BE2C (cell line): ENCODE data around the gene FAM228B.

ENCODE experiments used
- DNase-seq: peaks from one replicate; pipeline ENCODE4 v3.0.0-alpha.2; 2020
- H3K27me3 ChIP-seq: fragments of 250-450 bp; sonication (Bioruptor Pico); 2 replicates; pipeline ENCODE4 v1.5.1; 2020; ENCODE audit warnings: mild to moderate bottlenecking
- H3K36me3 ChIP-seq: fragments of 250-450 bp; sonication (Bioruptor Pico); 2 replicates; pipeline ENCODE4 v1.5.1; 2020; ENCODE audit warnings: mild to moderate bottlenecking
- H3K4me1 ChIP-seq: fragments of 250-450 bp; sonication (Bioruptor Pico); 2 replicates; pipeline ENCODE4 v1.5.1; 2020
- H3K4me3 ChIP-seq: 2 replicates; pipeline ENCODE4 v1.5.1; 2011; ENCODE audit warnings: low read depth, low read length
- H3K9me3 ChIP-seq: fragments of 250-450 bp; sonication (Bioruptor Pico); 2 replicates; pipeline ENCODE4 v1.5.1; 2020
- TF ChIP-seq, protein P1 (sequence below): IDR thresholded peaks from 2 replicates; pipeline ENCODE4 v1.5.1; 2012; ENCODE audit warnings: mild to moderate bottlenecking, low read depth, low read length

FAM228B gene

DNA sequence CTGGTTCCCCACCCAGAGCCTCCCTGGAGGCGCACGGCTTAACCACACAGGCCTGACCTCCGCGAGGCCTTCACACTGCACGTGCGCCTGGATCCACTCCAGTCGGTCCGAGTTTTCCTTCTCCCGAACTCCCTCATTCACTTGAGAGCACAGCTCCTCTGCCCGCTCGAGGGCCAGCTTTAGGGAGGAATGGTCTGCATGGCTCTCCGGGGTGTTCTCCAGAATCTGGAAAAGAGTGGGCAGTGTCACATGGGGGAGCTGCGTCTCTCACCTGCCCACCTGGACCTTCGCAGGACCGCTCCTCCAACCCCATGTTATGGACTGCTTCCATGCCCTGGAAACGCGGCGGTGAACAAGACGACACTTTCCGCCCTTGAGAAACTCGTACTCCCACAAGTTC is 87.5 kb downstream of the FAM228B start:
- DNase-seq = no peak
- Histone ChIP-seq H3K4me1 (no peaks in the 10 kb centered on the region), H3K4me3 (no peak overlapping the region), H3K9me3 (no peaks in the 10 kb centered on the region), H3K27me3 (no peaks in the 10 kb centered on the region), H3K36me3 (no peaks in the 10 kb centered on the region)
- TF ChIP-seq, protein P1, sequence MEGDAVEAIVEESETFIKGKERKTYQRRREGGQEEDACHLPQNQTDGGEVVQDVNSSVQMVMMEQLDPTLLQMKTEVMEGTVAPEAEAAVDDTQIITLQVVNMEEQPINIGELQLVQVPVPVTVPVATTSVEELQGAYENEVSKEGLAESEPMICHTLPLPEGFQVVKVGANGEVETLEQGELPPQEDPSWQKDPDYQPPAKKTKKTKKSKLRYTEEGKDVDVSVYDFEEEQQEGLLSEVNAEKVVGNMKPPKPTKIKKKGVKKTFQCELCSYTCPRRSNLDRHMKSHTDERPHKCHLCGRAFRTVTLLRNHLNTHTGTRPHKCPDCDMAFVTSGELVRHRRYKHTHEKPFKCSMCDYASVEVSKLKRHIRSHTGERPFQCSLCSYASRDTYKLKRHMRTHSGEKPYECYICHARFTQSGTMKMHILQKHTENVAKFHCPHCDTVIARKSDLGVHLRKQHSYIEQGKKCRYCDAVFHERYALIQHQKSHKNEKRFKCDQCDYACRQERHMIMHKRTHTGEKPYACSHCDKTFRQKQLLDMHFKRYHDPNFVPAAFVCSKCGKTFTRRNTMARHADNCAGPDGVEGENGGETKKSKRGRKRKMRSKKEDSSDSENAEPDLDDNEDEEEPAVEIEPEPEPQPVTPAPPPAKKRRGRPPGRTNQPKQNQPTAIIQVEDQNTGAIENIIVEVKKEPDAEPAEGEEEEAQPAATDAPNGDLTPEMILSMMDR = no peak

DNA sequence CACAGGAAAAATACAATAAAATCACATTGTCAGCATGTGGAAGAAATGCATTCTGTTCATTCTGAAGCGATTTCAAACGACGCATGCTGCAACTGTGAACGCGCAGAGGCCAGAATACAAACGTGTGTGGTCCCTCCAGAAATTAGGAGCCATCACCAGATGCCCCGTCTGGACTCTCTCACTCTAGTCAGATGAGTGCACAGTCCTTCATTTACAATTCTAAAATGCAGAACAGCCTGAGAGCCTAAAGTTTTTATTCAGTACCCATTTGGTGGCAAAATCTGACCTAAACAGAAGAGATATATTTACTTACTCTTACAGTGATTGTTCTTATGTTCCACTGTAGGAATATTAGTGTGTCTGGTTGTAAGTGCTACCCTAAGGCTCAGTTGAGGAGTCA is 88.1 kb downstream of the FAM228B start:
- Histone ChIP-seq H3K27me3 (no peaks in the 10 kb centered on the region), H3K4me1 (no peaks in the 10 kb centered on the region), H3K36me3 (no peaks in the 10 kb centered on the region), H3K9me3 (no peaks in the 10 kb centered on the region), H3K4me3 (no peak overlapping the region)
- TF ChIP-seq, protein P1 = no peak
- DNase-seq = no peak

GRCh38 chr2:24214880-24215279 is 91.6 kb downstream of the FAM228B start:
- no peak for DNase-seq
- no peaks in the 10 kb centered on the region for H3K4me1 ChIP-seq
- no peak overlapping the region for H3K4me3 ChIP-seq
- no peaks in the 10 kb centered on the region for H3K27me3 ChIP-seq
- H3K9me3 ChIP-seq = no peaks in the 10 kb centered on the region
- H3K36me3 ChIP-seq = no peaks in the 10 kb centered on the region
- TF ChIP-seq, protein P1 = no peak
